Astrocyte (in vitro differentiated cells and primary cell): ENCODE results near the gene ADGRB2. TPM values are rescaled to one million over a fixed set of nuclear protein-coding genes. Genes with fewer than 3 reads are reported as not detected.
A peak's percentile ranks its signal among the peaks of the same experiment; 100 is the strongest.

Experiments used
- DNase-seq: peaks from one replicate; pipeline ENCODE4 v3.0.0-alpha.2; 2010; ENCODE audit warnings: low read depth
- FAIRE-seq: peaks from 2 replicates; lab custom pipeline; 2011; peaks lifted over from hg19 to GRCh38; lab: Jason Lieb, UNC
- H2AFZ ChIP-seq: 2 replicates; pipeline ENCODE4 v1.6.0; 2012; ENCODE audit warnings: low read depth, low read length, inconsistent platforms
- H3K27ac ChIP-seq: 2 replicates; pipeline ENCODE4 v1.5.1; 2011; ENCODE audit warnings: low read depth, low read length, inconsistent platforms
- H3K27me3 ChIP-seq: 2 replicates; pipeline ENCODE4 v1.6.0; 2011; ENCODE audit warnings: low read length, inconsistent platforms; ENCODE audit not compliant: insufficient read depth
- H3K36me3 ChIP-seq: 2 replicates; pipeline ENCODE4 v1.5.1; 2011; ENCODE audit warnings: low read length, inconsistent platforms; ENCODE audit not compliant: insufficient read depth
- H3K4me1 ChIP-seq: 2 replicates; pipeline ENCODE4 v1.5.1; 2011; ENCODE audit warnings: low read length, inconsistent platforms; ENCODE audit not compliant: insufficient read depth
- H3K4me2 ChIP-seq: 2 replicates; pipeline ENCODE4 v1.6.0; 2012; ENCODE audit warnings: low read length, inconsistent platforms
- H3K4me3 ChIP-seq: 2 replicates; pipeline ENCODE4 v1.5.1; 2011; ENCODE audit warnings: low read depth, mild to moderate bottlenecking, low read length, inconsistent platforms; ENCODE audit not compliant: insufficient read depth
- H3K79me2 ChIP-seq: 2 replicates; pipeline ENCODE4 v1.6.0; 2012; ENCODE audit warnings: mild to moderate bottlenecking, low read length, inconsistent platforms; ENCODE audit not compliant: insufficient read depth
- H3K9ac ChIP-seq: 2 replicates; pipeline ENCODE4 v1.6.0; 2012; ENCODE audit warnings: mild to moderate bottlenecking, low read length, inconsistent platforms
- H3K9me3 ChIP-seq: 2 replicates; pipeline ENCODE4 v1.5.1; 2012; ENCODE audit warnings: low read depth, mild to moderate bottlenecking, low read length, inconsistent platforms; ENCODE audit not compliant: insufficient read depth
- H4K20me1 ChIP-seq: 2 replicates; pipeline ENCODE4 v1.6.0; 2012; ENCODE audit warnings: low read length, inconsistent platforms; ENCODE audit not compliant: insufficient read depth
- H3K27ac Mint-ChIP-seq: one replicate; pipeline ENCODE4 v1.8.0; 2021; ENCODE audit warnings: mild to moderate bottlenecking, mixed read lengths; ENCODE audit not compliant: unreplicated experiment
- H3K27me3 Mint-ChIP-seq: one replicate; pipeline ENCODE4 v1.8.0; 2021; ENCODE audit warnings: low read depth, mixed read lengths; ENCODE audit not compliant: unreplicated experiment
- H3K36me3 Mint-ChIP-seq: one replicate; pipeline ENCODE4 v1.8.0; 2021; ENCODE audit warnings: low read depth, mixed read lengths; ENCODE audit not compliant: unreplicated experiment
- H3K4me1 Mint-ChIP-seq: one replicate; pipeline ENCODE4 v1.8.0; 2021; ENCODE audit warnings: low read depth, mixed read lengths; ENCODE audit not compliant: unreplicated experiment
- H3K4me3 Mint-ChIP-seq: one replicate; pipeline ENCODE4 v1.8.0; 2021; ENCODE audit warnings: mild to moderate bottlenecking, moderate library complexity, mixed read lengths; ENCODE audit not compliant: unreplicated experiment
- H3K9me3 Mint-ChIP-seq: one replicate; pipeline ENCODE4 v1.8.0; 2021; ENCODE audit warnings: mild to moderate bottlenecking, mixed read lengths; ENCODE audit not compliant: unreplicated experiment
- EZH2 ChIP-seq: IDR thresholded peaks from 2 replicates; pipeline ENCODE4 v1.6.1; 2012; ENCODE audit warnings: mild to moderate bottlenecking, low read length, inconsistent platforms; ENCODE audit not compliant: insufficient read depth
- total RNA-seq: library from RNA; stranded (reverse); gene quantifications from 2 replicates; pipeline ENCODE4 v1.2.1, GENCODE V29; 2021
- TF ChIP-seq, protein P1 (sequence below): IDR thresholded peaks from 2 replicates; pipeline ENCODE4 v1.5.1; 2011; ENCODE audit warnings: low read depth, mild to moderate bottlenecking, inconsistent platforms, low read length, moderate library complexity; ENCODE audit not compliant: insufficient read depth

ADGRB2 gene
- total RNA-seq, 1 donor from 2014 or later = 25.8 TPM

- Histone ChIP-seq H3K79me2 (no peaks in the 10 kb centered on the region), H3K27ac (no peak overlapping the region), H2AFZ (no peak overlapping the region), H3K4me3 (no peak overlapping the region), H3K9ac (no peak overlapping the region), H3K36me3 (no peaks in the 10 kb centered on the region), H3K27me3 (peaks cover 37% of the 10 kb centered on the region), H4K20me1 (no peaks in the 10 kb centered on the region), H3K4me2 (no peak overlapping the region), H3K4me1 (peaks cover 11% of the 10 kb centered on the region), H3K9me3 (no peaks in the 10 kb centered on the region)
- H3K4me3 Mint-ChIP-seq = no peak overlapping the region
- DNase-seq (no peak), FAIRE-seq (no peak)
- peaks cover 5% of the 10 kb centered on the region for H3K36me3 Mint-ChIP-seq
- peaks cover 5% of the 10 kb centered on the region for H3K9me3 Mint-ChIP-seq
- TF ChIP-seq EZH2 = no peak
- TF ChIP-seq, protein P1, sequence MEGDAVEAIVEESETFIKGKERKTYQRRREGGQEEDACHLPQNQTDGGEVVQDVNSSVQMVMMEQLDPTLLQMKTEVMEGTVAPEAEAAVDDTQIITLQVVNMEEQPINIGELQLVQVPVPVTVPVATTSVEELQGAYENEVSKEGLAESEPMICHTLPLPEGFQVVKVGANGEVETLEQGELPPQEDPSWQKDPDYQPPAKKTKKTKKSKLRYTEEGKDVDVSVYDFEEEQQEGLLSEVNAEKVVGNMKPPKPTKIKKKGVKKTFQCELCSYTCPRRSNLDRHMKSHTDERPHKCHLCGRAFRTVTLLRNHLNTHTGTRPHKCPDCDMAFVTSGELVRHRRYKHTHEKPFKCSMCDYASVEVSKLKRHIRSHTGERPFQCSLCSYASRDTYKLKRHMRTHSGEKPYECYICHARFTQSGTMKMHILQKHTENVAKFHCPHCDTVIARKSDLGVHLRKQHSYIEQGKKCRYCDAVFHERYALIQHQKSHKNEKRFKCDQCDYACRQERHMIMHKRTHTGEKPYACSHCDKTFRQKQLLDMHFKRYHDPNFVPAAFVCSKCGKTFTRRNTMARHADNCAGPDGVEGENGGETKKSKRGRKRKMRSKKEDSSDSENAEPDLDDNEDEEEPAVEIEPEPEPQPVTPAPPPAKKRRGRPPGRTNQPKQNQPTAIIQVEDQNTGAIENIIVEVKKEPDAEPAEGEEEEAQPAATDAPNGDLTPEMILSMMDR = no peak
- no peak overlapping the region for H3K27ac Mint-ChIP-seq
- H3K27me3 Mint-ChIP-seq = peaks cover 82% of the 10 kb centered on the region
- peaks cover 5% of the 10 kb centered on the region for H3K4me1 Mint-ChIP-seq
These were observed 9.7 kb upstream of the ADGRB2 start for GRCh38 chr1:31773861-31774260.

GRCh38 chr1:31772669-31773248 is 8.6 kb upstream of the ADGRB2 start:
- TF ChIP-seq, protein P1 = no peak
- peak; percentile 94 for TF ChIP-seq EZH2
- H3K4me3 Mint-ChIP-seq = peak overlapping the region; percentile 5
- H3K4me1 Mint-ChIP-seq = peaks cover 7% of the 10 kb centered on the region
- no peaks in the 10 kb centered on the region for H3K79me2 ChIP-seq
- peak overlapping the region; percentile 35 for H3K4me3 ChIP-seq
- H3K36me3 Mint-ChIP-seq = peaks cover 5% of the 10 kb centered on the region
- H3K27ac Mint-ChIP-seq = no peak overlapping the region
- H3K9ac ChIP-seq = peak overlapping the region; percentile 33
- no peaks in the 10 kb centered on the region for H3K9me3 ChIP-seq
- H2AFZ ChIP-seq = peak overlapping the region; percentile 68
- peaks cover 37% of the 10 kb centered on the region for H3K27me3 ChIP-seq
- H3K27ac ChIP-seq = no peak overlapping the region
- no peaks in the 10 kb centered on the region for H3K36me3 ChIP-seq
- DNase-seq (no peak), FAIRE-seq (no peak)
- H3K4me1 ChIP-seq = peaks cover 11% of the 10 kb centered on the region
- H3K9me3 Mint-ChIP-seq = peaks cover 5% of the 10 kb centered on the region
- H4K20me1 ChIP-seq = no peaks in the 10 kb centered on the region
- peaks cover 89% of the 10 kb centered on the region for H3K27me3 Mint-ChIP-seq
- peak overlapping the region; percentile 80 for H3K4me2 ChIP-seq

DNA sequence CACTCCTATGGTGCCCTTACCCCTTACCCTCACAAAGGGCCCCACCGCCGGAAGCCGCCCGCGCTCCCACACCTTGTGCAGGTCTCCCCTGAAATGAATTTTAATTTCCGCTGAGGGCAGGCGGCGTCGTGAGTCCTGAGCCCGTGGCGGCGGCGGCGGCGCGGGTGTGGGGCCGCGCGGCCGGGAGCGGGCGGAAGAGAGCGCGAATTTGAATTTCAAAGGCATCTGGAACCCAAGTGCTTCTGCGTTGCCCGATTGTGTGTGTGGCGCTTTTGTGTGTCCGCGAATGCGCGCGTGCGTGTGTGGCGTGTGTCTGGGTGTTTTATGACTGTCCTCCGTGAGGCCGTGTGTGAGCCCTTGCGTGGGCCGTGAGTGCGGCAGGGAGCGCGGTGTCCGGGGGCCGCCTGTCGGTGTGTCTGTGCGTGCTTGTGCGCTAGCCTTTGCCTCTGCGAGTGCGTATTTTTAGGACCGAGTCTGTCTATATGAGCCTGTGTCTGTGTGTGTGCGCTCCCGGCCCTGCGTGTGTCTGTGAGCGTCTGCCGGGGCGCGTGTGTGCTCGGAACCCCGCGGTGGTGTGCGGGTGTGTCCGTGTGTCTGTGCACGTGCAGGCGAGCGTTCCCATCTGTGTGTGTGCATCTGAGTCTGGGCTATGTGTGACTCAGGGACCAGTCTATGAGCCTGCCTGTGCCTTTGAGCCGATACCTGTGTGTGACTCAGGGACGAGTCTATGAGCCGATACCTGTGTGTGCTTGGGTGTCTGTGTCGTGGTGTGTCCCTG is 7.9 kb upstream of the ADGRB2 start:
- H3K4me1 Mint-ChIP-seq = peaks cover 7% of the 10 kb centered on the region
- H3K36me3 Mint-ChIP-seq = peaks cover 5% of the 10 kb centered on the region

More for the DNA sequence above, 7.9 kb upstream of the ADGRB2 start:
- Histone ChIP-seq H3K4me3 (peak overlapping the region; percentile 35), H4K20me1 (no peaks in the 10 kb centered on the region), H3K9me3 (no peaks in the 10 kb centered on the region), H3K27me3 (peaks cover 37% of the 10 kb centered on the region), H3K4me2 (peak overlapping the region; percentile 80), H3K79me2 (no peaks in the 10 kb centered on the region), H3K4me1 (peaks cover 11% of the 10 kb centered on the region), H3K27ac (no peak overlapping the region), H3K36me3 (no peaks in the 10 kb centered on the region), H2AFZ (peak overlapping the region; percentile 68), H3K9ac (peak overlapping the region; percentile 33)
- TF ChIP-seq, protein P1 = no peak
- TF ChIP-seq EZH2 = peak; percentile 99
- Mint-ChIP-seq H3K27ac (no peak overlapping the region), H3K27me3 (peaks cover 87% of the 10 kb centered on the region), H3K4me3 (peak overlapping the region; percentile 73), H3K9me3 (peaks cover 5% of the 10 kb centered on the region)
- FAIRE-seq (no peak), DNase-seq (no peak)
